GM19099 (cell line): ENCODE measurements around the gene CHRNE.

Experiments used
- POLR2A ChIP-seq: IDR thresholded peaks from 3 replicates; pipeline ENCODE4 v1.6.1; 2011; ENCODE audit warnings: low read depth; ENCODE audit not compliant: insufficient read length; ENCODE audit errors: extremely low read depth

Gene CHRNE

GRCh38 chr17:4898351-4898750 is 4.5 kb downstream of the CHRNE start:
- no peak for TF ChIP-seq POLR2A

- TF ChIP-seq POLR2A: no peak
These were observed 5.1 kb downstream of the CHRNE start for GRCh38 chr17:4897785-4898184.

DNA sequence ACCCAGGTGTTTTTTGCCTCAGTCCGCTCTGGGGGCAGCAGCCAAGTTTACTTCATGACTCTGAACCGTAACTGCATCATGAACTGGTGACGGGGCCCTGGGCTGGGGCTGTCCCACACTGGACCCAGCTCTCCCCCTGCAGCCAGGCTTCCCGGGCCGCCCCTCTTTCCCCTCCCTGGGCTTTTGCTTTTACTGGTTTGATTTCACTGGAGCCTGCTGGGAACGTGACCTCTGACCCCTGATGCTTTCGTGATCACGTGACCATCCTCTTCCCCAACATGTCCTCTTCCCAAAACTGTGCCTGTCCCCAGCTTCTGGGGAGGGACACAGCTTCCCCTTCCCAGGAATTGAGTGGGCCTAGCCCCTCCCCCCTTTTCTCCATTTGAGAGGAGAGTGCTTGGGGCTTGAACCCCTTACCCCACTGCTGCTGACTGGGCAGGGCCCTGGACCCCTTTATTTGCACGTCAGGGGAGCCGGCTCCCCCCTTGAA is 5.7 kb downstream of the CHRNE start:
- TF ChIP-seq POLR2A: no peak

- TF ChIP-seq POLR2A: no peak
These were observed 6.3 kb downstream of the CHRNE start for GRCh38 chr17:4896332-4897197.

DNA sequence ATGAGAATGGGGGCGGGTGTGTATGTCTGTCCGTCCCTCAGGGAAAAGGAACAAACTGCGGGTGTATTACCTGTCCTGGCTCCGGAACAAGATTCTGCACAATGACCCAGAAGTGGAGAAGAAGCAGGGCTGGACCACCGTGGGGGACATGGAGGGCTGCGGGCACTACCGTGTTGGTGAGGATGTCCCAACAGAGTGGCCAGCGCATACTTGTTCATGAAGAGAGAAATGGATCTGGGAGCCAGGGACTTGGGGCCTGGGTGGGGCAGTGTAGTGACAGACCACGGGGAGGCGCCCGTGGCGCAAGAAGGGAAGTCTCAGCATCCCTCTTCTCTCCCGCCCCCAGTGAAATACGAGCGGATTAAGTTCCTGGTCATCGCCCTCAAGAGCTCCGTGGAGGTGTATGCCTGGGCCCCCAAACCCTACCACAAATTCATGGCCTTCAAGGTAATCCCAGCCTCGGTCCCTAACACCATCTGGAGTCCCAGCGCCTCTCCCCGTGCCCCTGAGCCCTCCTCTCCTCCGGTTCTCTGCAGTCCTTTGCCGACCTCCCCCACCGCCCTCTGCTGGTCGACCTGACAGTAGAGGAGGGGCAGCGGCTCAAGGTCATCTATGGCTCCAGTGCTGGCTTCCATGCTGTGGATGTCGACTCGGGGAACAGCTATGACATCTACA is 7.1 kb downstream of the CHRNE start:
- TF ChIP-seq POLR2A: no peak

GRCh38 chr17:4895121-4895520 is 7.8 kb downstream of the CHRNE start:
- TF ChIP-seq POLR2A: no peak

GRCh38 chr17:4893721-4894560 is 9.0 kb downstream of the CHRNE start:
- no peak for TF ChIP-seq POLR2A

DNA sequence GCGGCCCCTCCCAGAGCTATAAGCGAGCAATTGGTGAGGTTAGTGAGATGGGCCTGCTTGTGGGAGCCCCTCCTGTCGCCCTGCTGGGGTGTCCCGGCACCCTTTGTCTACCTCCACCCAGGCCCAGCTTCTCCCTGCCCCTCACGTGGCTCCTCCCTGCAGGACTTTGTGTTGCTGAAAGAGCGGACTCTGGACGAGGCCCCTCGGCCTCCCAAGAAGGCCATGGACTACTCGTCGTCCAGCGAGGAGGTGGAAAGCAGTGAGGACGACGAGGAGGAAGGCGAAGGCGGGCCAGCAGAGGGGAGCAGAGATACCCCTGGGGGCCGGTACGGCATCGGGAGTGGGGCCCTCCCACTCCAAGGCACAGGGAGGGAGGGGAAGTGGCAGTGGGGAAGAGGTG is 9.6 kb downstream of the CHRNE start:
- TF ChIP-seq POLR2A: no peak

GRCh38 chr17:4892499-4893221 is 10.2 kb downstream of the CHRNE start:
- TF ChIP-seq POLR2A: no peak

DNA sequence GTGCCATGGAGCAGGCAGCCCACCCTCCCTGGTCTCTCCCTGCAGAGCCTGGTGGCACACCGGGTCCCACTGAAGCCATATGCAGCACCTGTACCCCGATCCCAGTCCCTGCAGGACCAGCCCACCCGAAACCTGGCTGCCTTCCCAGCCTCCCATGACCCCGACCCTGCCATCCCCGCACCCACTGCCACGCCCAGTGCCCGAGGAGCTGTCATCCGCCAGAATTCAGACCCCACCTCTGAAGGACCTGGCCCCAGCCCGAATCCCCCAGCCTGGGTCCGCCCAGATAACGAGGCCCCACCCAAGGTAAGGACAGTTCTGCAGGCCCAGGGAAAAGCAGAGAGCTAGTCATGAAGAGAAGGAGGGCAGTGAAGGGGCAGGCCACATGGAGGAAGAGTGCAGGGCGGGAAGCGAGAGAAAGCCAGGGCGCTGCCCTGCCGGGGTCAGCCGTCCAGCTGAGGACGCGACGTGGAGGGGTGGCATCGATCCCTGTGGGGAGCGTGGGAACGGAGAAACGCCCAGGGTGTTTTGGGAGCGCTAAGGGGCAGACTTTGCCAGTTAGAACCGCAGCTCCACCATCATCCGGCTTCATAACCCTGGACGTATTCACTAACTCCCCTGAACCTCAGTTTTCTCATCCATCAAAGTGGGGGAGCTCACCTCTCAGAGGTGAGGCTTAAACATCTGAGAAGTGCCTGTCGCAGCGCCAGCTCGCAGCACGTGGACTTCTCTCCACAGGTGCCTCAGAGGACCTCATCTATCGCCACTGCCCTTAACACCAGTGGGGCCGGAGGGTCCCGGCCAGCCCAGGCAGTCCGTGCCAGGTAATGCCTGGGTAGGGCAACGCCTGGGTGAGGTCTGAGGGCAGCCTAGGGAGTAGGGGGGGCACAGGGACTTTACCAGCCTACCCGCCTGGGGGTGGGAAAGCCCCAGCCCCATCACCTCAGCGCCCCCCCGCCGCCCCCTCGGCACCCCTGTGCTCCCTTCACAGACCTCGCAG is 11.2 kb downstream of the CHRNE start:
- TF ChIP-seq POLR2A: no peak

DNA sequence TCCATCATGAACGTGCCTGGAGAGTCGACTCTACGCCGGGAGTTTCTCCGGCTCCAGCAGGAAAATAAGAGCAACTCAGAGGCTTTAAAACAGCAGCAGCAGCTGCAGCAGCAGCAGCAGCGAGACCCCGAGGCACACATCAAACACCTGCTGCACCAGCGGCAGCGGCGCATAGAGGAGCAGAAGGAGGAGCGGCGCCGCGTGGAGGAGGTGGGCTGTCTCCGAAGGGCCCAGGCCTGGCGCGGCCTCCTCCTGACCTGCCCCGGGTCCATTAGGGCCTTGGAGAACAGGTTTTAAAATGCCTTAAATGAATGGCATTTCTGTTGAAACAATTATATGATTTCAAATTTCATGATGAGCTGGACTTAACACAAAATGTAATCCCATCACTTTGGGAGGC is 15.3 kb downstream of the CHRNE start:
- no peak for TF ChIP-seq POLR2A

- TF ChIP-seq POLR2A: no peak
These were observed 16.1 kb downstream of the CHRNE start for GRCh38 chr17:4886830-4887229.

GRCh38 chr17:4884489-4884888 is 18.4 kb downstream of the CHRNE start:
- TF ChIP-seq POLR2A: no peak

DNA sequence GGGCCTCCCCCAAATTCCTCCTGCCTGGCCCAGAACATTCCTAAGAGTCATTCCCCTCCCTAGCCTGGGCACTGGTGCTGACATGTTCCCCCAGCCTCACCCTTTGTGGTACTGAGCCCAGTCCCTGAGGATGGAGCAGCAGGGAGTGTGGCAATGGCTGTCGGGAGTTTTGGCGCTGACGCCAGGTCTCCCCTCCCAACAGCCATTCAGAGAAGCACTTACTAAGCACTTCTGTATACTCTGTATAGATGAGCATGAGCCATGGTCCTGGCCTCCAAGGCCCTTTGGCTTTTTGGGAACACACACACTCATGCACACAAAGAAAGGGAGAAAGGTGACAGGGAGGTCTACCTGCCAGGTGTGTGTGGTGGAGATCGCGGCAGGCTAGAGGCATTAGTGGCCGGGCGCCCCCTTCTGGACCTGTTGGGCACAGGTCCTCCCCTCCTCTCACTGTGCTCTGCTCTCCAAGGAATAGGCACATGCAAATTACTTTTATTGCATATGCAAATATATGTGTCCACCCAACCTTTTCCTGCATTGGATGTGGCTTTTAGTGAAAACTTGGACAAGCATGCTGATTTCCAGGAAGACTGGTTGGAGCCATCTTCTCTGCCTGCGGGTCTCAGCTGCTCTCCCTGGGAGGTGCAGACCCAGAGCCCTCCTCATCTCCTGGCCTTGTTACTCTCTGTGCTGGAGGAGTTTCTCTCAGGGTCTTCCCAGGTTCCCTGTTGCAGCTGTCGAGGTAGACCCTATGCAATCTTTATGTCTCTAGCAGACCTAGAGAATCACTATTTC is 20.9 kb downstream of the CHRNE start:
- TF ChIP-seq POLR2A: no peak
